K562 (cell line): ENCODE results near the gene CLSTN1. TPM values are rescaled to one million over a fixed set of nuclear protein-coding genes. Genes with fewer than 3 reads are reported as not detected.
A peak's percentile ranks its signal among the peaks of the same experiment; 100 is the strongest.

Source experiments
- ARID3A ChIP-seq: IDR thresholded peaks from 2 replicates; pipeline ENCODE4 v1.6.1; 2012; ENCODE audit warnings: low read depth, low read length, improper control_type of control experiment, borderline replicate concordance
- CBFA2T3 ChIP-seq: fragments of 450-650 bp; IDR thresholded peaks from 2 replicates; pipeline ENCODE4 v1.6.1; 2017
- CBX2 ChIP-seq: fragments of 200-600 bp; sonication (generic); IDR thresholded peaks from one replicate; pipeline ENCODE4 v1.6.1; 2012; ENCODE audit warnings: mild to moderate bottlenecking, low read length, inconsistent platforms; ENCODE audit not compliant: insufficient read depth, poor library complexity, severe bottlenecking
- DPF2 ChIP-seq: fragments of 450-650 bp; IDR thresholded peaks from 2 replicates; pipeline ENCODE4 v1.6.1; 2016
- ELF1 ChIP-seq: fragments of 200-800 bp; sonication (Bioruptor generic); IDR thresholded peaks from 2 replicates; pipeline ENCODE4 v1.6.1; 2016; ENCODE audit warnings: missing genetic modification characterization, missing compliant biosample characterization
- FOXK2 ChIP-seq, 2 experiments: fragments of 450-650 bp; IDR thresholded peaks in 1 of 2; conservative IDR thresholded peaks in 1 of 2; 2 replicates each; pipeline ENCODE4 v1.6.1; 2016; ENCODE audit warnings: low read depth in 2 of 2, mild to moderate bottlenecking in 1 of 2
- GATAD2B ChIP-seq: fragments of 450-650 bp; IDR thresholded peaks from 2 replicates; pipeline ENCODE4 v1.6.1; 2017; ENCODE audit warnings: mild to moderate bottlenecking, borderline replicate concordance
- IFI16 ChIP-seq: fragments of 250-450 bp; sonication (Bioruptor Pico); IDR thresholded peaks from 2 replicates; pipeline ENCODE4 v2.1.2; 2022; ENCODE audit warnings: mild to moderate bottlenecking, inconsistent platforms
- NFE2 ChIP-seq: IDR thresholded peaks from 2 replicates; pipeline ENCODE4 v1.6.1; 2014; ENCODE audit warnings: antibody characterized with exemption, low read depth
- NFRKB ChIP-seq: fragments of 450-650 bp; IDR thresholded peaks from 2 replicates; pipeline ENCODE4 v1.6.1; 2016; ENCODE audit warnings: low read depth
- POLR2AphosphoS2 ChIP-seq: IDR thresholded peaks from 2 replicates; pipeline ENCODE4 v1.6.1; 2012; ENCODE audit warnings: low read length, improper control_type of control experiment
- PRMT5 ChIP-seq: sonication (generic); formaldehyde crosslinking; IDR thresholded peaks from 2 replicates; pipeline ENCODE4 v1.5.0; 2020; ENCODE audit warnings: missing genetic modification reagents
- PTTG1 ChIP-seq: fragments of 450-650 bp; IDR thresholded peaks from 2 replicates; pipeline ENCODE4 v1.6.1; 2016; ENCODE audit warnings: low read depth, mild to moderate bottlenecking, missing genetic modification characterization, missing compliant biosample characterization
- SMARCB1 ChIP-seq: IDR thresholded peaks from 2 replicates; pipeline ENCODE4 v1.6.1; 2011; ENCODE audit warnings: improper control_type of control experiment, low read depth; ENCODE audit not compliant: insufficient read length
- SNRNP70 ChIP-seq: fragments of 200-400 bp; formaldehyde crosslinking; optimal IDR thresholded peaks from 2 replicates; pipeline ENCODE3; 2017; ENCODE audit warnings: low read depth, low read length
- TAL1 ChIP-seq: fragments of 450-650 bp; IDR thresholded peaks from 2 replicates; pipeline ENCODE4 v1.6.1; 2016; ENCODE audit warnings: mild to moderate bottlenecking
- UBTF ChIP-seq, 2 experiments: IDR thresholded peaks; 2 replicates each; pipeline ENCODE4 v1.6.1; 2012; ENCODE audit warnings: improper control_type of control experiment in 2 of 2, low read depth in 2 of 2, low read length in 2 of 2, borderline replicate concordance in 1 of 2
- XRCC3 ChIP-seq: fragments of 450-650 bp; IDR thresholded peaks from 2 replicates; pipeline ENCODE4 v1.6.1; 2017; ENCODE audit warnings: mild to moderate bottlenecking, moderate library complexity
- ZBTB7A ChIP-seq: IDR thresholded peaks from 2 replicates; pipeline ENCODE4 v1.6.1; 2011; ENCODE audit warnings: low read depth, mild to moderate bottlenecking, low read length, moderate library complexity, borderline replicate concordance; ENCODE audit not compliant: control insufficient read depth
- ZKSCAN8 ChIP-seq: fragments of 200-800 bp; sonication (Bioruptor generic); IDR thresholded peaks from 2 replicates; pipeline ENCODE4 v1.6.1; 2016; ENCODE audit warnings: missing genetic modification characterization, missing compliant biosample characterization
- ZNF121 ChIP-seq: sonication (generic); formaldehyde crosslinking; conservative IDR thresholded peaks from 2 replicates; pipeline ENCODE4 v1.8.0; 2022; ENCODE audit warnings: missing genetic modification reagents
- ZNF354B ChIP-seq: fragments of 250-450 bp; sonication (Bioruptor Pico); IDR thresholded peaks from 2 replicates; pipeline ENCODE4 v1.4.0; 2020
- ZNF384 ChIP-seq: IDR thresholded peaks from 2 replicates; pipeline ENCODE4 v1.6.1; 2012; ENCODE audit warnings: low read depth, low read length, improper control_type of control experiment
- ZNF512 ChIP-seq: IDR thresholded peaks from 2 replicates; pipeline ENCODE4 v1.6.1; 2016; ENCODE audit warnings: missing genetic modification characterization, missing compliant biosample characterization
- ZNF695 ChIP-seq: fragments of 450-650 bp; formaldehyde crosslinking; IDR thresholded peaks from 2 replicates; pipeline ENCODE4 v1.4.0; 2020; ENCODE audit warnings: mild to moderate bottlenecking, moderate library complexity
- polyA plus RNA-seq, 8 experiments: library from polyadenylated mRNA; depleted of rRNA in 4 of 8; stranded (reverse) in 5 of 8; unstranded in 3 of 8; fragments of >200 nt; fragmentation: Nextera tagmentation in 2 of 8; fragmentation: Illumina TruSeq in 1 of 8; extraction: Ambion mirVana in 2 of 8; extraction: Trizol in 1 of 8; gene quantifications; 2 replicates each; pipeline versions ENCODE4 v1.2.1 to v1.2.3, GENCODE V29; 2011 to 2014; ENCODE audit warnings: inconsistent platforms in 1 of 8, missing spikeins in 1 of 8
- total RNA-seq, 7 experiments: library from RNA; depleted of rRNA in 6 of 7; stranded (reverse); fragments of >200 nt in 6 of 7; fragmentation: Illumina TruSeq in 2 of 7; extraction: Trizol in 2 of 7; gene quantifications; 2 replicates each; pipeline versions ENCODE4 v1.2.1 to v1.2.3, GENCODE V29; 2011 to 2021; ENCODE audit warnings: low replicate concordance in 1 of 7

Gene CLSTN1
- total and polyA plus RNA-seq, 9 of the 15 experiments (the other 6 are each of a cell fraction or from before 2014, with no cell fraction given), result 1.1 to 32.5 (median 13.3) TPM

GRCh38 chr1:9717193-9718005 lies 106.4 kb downstream of the CLSTN1 start (continued):
- TF ChIP-seq ARID3A (no peak), ZBTB7A (peak; percentile 90), UBTF (IDR thresholded peaks at IDR 0.05; ENCODE audit: borderline replicate concordance in 1 of 2, low read depth in 2 of 2, low read length in 2 of 2) (peak; percentile 53 to 80; a peak in 2 of 4 replicates), DPF2 (peak; percentile 81), ZNF695 (CRISPR knock-in tag) (no peak), SNRNP70 (no peak), XRCC3 (no peak), PRMT5 (CRISPR knock-in tag) (no peak), IFI16 (CRISPR knock-in tag) (no peak), TAL1 (peak; percentile 35), ZNF121 (CRISPR knock-in tag) (no peak), ELF1 (tag) (peak; percentile 98), ZNF512 (tag) (no peak), CBX2 (no peak), NFE2 (peak; percentile 34; the same call in 1 of the 2 replicates), PTTG1 (tag) (no peak), POLR2AphosphoS2 (0 out of 2 replicates have a peak, but pooled peaks have one; percentile 37), GATAD2B (0 out of 2 replicates have a peak, but pooled peaks have one; percentile 29), FOXK2 (conservative IDR thresholded peaks at IDR 0.05 in 1 of 2, IDR thresholded peaks at IDR 0.05 in 1 of 2; ENCODE audit: low read depth in 2 of 2) (peak; percentile 96 to 97), NFRKB (peak; percentile 88), ZNF354B (CRISPR knock-in tag) (no peak), CBFA2T3 (peak; percentile 53; the same call in 1 of the 2 replicates), SMARCB1 (no peak), ZNF384 (peak; percentile 45; the same call in 1 of the 2 replicates), ZKSCAN8 (CRISPR knock-in tag) (peak; percentile 69; the same call in 1 of the 2 replicates)
